H1 (cell line): Measurements from ENCODE around the gene CA10. TPM values are rescaled to one million over a fixed set of nuclear protein-coding genes. Genes with fewer than 3 reads are reported as not detected.

Experiments
- GABPA ChIP-seq: IDR thresholded peaks from 2 replicates; pipeline ENCODE4 v1.6.1; 2011; ENCODE audit warnings: mild to moderate bottlenecking, low read length, moderate library complexity, borderline replicate concordance; ENCODE audit not compliant: insufficient read depth
- HDAC6 ChIP-seq: IDR thresholded peaks from one replicate; pipeline ENCODE4 v1.7.1; 2012; ENCODE audit warnings: low read depth, mild to moderate bottlenecking, inconsistent platforms, low read length, moderate library complexity
- SP2 ChIP-seq: IDR thresholded peaks from 2 replicates; pipeline ENCODE4 v1.6.1; 2012; ENCODE audit warnings: mild to moderate bottlenecking, low read length, inconsistent platforms
- polyA plus RNA-seq, 7 experiments: library from polyadenylated mRNA; depleted of rRNA in 3 of 7; stranded (reverse) in 5 of 7; unstranded in 2 of 7; fragments of >200 nt in 5 of 7; fragments of 200-250 nt in 2 of 7; gene quantifications; 1 replicate in 5 of 7; 2 replicates in 1 of 7; 4 replicates in 1 of 7; pipeline versions ENCODE4 v1.2.1 to v1.2.3, GENCODE V29; 2011 to 2013; ENCODE audit warnings: missing spikeins in 2 of 7, mixed read lengths in 2 of 7
- total RNA-seq: library from RNA; stranded (reverse); fragmentation: NEBNext Ultra II Directional; extraction: Animal tissue kit (Norgen Biotek cat#: 25700); gene quantifications from 2 replicates; pipeline ENCODE4 v1.2.1, GENCODE V29; 2021
- TF ChIP-seq, protein P1 (sequence below): fragments of 300-600 bp; sonication (generic); IDR thresholded peaks from 2 replicates; pipeline ENCODE4 v1.7.1; 2012; ENCODE audit warnings: low read length, moderate library complexity, mild to moderate bottlenecking, inconsistent platforms; ENCODE audit not compliant: insufficient replicate concordance

The CA10 gene
- total and polyA plus RNA-seq, 2 of the 8 experiments (the other 6 are each of a cell fraction or from before 2014, with no cell fraction given) = 0.60 to 0.63 TPM

DNA sequence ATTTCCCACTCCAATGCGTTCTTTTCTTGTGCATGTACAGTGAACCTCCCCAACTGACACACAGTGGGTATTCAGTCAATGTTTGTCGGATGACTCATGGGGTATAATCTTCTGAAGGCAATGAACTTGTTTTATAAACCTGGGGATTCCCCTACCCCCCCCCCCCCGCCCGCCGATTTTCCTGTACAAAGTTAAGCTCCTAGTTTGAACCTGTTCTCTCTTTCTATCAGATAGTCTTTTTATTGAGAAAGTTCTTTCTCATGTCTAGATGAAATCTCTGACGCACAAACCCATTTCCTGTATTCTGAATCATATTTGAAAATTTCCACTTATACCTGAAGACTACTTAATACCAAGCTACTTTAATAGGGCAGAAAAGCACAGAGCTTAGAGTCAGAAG lies 338.3 kb downstream of the CA10 start (continued):
- no peak for TF ChIP-seq SP2
- TF ChIP-seq GABPA = no peak
- TF ChIP-seq, protein P1, sequence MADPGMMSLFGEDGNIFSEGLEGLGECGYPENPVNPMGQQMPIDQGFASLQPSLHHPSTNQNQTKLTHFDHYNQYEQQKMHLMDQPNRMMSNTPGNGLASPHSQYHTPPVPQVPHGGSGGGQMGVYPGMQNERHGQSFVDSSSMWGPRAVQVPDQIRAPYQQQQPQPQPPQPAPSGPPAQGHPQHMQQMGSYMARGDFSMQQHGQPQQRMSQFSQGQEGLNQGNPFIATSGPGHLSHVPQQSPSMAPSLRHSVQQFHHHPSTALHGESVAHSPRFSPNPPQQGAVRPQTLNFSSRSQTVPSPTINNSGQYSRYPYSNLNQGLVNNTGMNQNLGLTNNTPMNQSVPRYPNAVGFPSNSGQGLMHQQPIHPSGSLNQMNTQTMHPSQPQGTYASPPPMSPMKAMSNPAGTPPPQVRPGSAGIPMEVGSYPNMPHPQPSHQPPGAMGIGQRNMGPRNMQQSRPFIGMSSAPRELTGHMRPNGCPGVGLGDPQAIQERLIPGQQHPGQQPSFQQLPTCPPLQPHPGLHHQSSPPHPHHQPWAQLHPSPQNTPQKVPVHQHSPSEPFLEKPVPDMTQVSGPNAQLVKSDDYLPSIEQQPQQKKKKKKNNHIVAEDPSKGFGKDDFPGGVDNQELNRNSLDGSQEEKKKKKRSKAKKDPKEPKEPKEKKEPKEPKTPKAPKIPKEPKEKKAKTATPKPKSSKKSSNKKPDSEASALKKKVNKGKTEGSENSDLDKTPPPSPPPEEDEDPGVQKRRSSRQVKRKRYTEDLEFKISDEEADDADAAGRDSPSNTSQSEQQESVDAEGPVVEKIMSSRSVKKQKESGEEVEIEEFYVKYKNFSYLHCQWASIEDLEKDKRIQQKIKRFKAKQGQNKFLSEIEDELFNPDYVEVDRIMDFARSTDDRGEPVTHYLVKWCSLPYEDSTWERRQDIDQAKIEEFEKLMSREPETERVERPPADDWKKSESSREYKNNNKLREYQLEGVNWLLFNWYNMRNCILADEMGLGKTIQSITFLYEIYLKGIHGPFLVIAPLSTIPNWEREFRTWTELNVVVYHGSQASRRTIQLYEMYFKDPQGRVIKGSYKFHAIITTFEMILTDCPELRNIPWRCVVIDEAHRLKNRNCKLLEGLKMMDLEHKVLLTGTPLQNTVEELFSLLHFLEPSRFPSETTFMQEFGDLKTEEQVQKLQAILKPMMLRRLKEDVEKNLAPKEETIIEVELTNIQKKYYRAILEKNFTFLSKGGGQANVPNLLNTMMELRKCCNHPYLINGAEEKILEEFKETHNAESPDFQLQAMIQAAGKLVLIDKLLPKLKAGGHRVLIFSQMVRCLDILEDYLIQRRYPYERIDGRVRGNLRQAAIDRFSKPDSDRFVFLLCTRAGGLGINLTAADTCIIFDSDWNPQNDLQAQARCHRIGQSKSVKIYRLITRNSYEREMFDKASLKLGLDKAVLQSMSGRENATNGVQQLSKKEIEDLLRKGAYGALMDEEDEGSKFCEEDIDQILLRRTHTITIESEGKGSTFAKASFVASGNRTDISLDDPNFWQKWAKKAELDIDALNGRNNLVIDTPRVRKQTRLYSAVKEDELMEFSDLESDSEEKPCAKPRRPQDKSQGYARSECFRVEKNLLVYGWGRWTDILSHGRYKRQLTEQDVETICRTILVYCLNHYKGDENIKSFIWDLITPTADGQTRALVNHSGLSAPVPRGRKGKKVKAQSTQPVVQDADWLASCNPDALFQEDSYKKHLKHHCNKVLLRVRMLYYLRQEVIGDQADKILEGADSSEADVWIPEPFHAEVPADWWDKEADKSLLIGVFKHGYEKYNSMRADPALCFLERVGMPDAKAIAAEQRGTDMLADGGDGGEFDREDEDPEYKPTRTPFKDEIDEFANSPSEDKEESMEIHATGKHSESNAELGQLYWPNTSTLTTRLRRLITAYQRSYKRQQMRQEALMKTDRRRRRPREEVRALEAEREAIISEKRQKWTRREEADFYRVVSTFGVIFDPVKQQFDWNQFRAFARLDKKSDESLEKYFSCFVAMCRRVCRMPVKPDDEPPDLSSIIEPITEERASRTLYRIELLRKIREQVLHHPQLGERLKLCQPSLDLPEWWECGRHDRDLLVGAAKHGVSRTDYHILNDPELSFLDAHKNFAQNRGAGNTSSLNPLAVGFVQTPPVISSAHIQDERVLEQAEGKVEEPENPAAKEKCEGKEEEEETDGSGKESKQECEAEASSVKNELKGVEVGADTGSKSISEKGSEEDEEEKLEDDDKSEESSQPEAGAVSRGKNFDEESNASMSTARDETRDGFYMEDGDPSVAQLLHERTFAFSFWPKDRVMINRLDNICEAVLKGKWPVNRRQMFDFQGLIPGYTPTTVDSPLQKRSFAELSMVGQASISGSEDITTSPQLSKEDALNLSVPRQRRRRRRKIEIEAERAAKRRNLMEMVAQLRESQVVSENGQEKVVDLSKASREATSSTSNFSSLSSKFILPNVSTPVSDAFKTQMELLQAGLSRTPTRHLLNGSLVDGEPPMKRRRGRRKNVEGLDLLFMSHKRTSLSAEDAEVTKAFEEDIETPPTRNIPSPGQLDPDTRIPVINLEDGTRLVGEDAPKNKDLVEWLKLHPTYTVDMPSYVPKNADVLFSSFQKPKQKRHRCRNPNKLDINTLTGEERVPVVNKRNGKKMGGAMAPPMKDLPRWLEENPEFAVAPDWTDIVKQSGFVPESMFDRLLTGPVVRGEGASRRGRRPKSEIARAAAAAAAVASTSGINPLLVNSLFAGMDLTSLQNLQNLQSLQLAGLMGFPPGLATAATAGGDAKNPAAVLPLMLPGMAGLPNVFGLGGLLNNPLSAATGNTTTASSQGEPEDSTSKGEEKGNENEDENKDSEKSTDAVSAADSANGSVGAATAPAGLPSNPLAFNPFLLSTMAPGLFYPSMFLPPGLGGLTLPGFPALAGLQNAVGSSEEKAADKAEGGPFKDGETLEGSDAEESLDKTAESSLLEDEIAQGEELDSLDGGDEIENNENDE = no peak
- no peak for TF ChIP-seq HDAC6
